Daoy (cell line): ENCODE results near the gene CTTNBP2. TPM values are rescaled to one million over a fixed set of nuclear protein-coding genes. Genes with fewer than 3 reads are reported as not detected.

ENCODE experiments used
- DNase-seq: peaks from one replicate; pipeline ENCODE4 v3.0.0-alpha.2; 2015; ENCODE audit warnings: low read depth
- total RNA-seq: library from RNA; depleted of rRNA; stranded (reverse); fragments of >200 nt; shearing (Covaris generic); gene quantifications from 2 replicates; pipeline ENCODE4 v1.2.3, GENCODE V29; 2014

CTTNBP2 gene
- total RNA-seq, 1 experiment from 2014 or later: 3.6 TPM

- no peak for DNase-seq
Measured at GRCh38 chr7:117790251-117790650, 83.0 kb downstream of the CTTNBP2 start.

- no peak for DNase-seq
Measured at GRCh38 chr7:117785431-117785830, 87.8 kb downstream of the CTTNBP2 start.

GRCh38 chr7:117784315-117784714 is 88.9 kb downstream of the CTTNBP2 start:
- no peak for DNase-seq

GRCh38 chr7:117782761-117783160 is 90.5 kb downstream of the CTTNBP2 start:
- no peak for DNase-seq

- DNase-seq: no peak
Measured at GRCh38 chr7:117781707-117782106, 91.5 kb downstream of the CTTNBP2 start.

- no peak for DNase-seq
Measured at GRCh38 chr7:117780832-117781231, 92.4 kb downstream of the CTTNBP2 start.

GRCh38 chr7:117777335-117778142 is 95.7 kb downstream of the CTTNBP2 start:
- DNase-seq: no peak

- DNase-seq: no peak
Measured at GRCh38 chr7:117776224-117776623, 97.0 kb downstream of the CTTNBP2 start.

- DNase-seq: no peak
Measured at GRCh38 chr7:117775801-117776200, 97.4 kb downstream of the CTTNBP2 start.

- no peak for DNase-seq
Measured at GRCh38 chr7:117774943-117775342, 98.3 kb downstream of the CTTNBP2 start.

GRCh38 chr7:117772421-117772820 is 100.8 kb downstream of the CTTNBP2 start:
- no peak for DNase-seq

- no peak for DNase-seq
Measured at GRCh38 chr7:117771756-117772155, 101.5 kb downstream of the CTTNBP2 start.

- no peak for DNase-seq
Measured at GRCh38 chr7:117769085-117769484, 104.2 kb downstream of the CTTNBP2 start.

- DNase-seq: no peak
Measured at GRCh38 chr7:117767951-117768350, 105.3 kb downstream of the CTTNBP2 start.

GRCh38 chr7:117766913-117767312 is 106.3 kb downstream of the CTTNBP2 start:
- no peak for DNase-seq

- DNase-seq: no peak
Measured at GRCh38 chr7:117764031-117764430, 109.2 kb downstream of the CTTNBP2 start.

GRCh38 chr7:117762055-117762454 is 111.2 kb downstream of the CTTNBP2 start:
- no peak for DNase-seq

GRCh38 chr7:117759950-117760640 is 113.1 kb downstream of the CTTNBP2 start:
- no peak for DNase-seq

- no peak for DNase-seq
Measured at GRCh38 chr7:117757440-117757839, 115.8 kb downstream of the CTTNBP2 start.

- no peak for DNase-seq
Measured at GRCh38 chr7:117756586-117757085, 116.6 kb downstream of the CTTNBP2 start.

GRCh38 chr7:117755136-117755535 is 118.1 kb downstream of the CTTNBP2 start:
- no peak for DNase-seq

GRCh38 chr7:117751775-117752174 is 121.5 kb downstream of the CTTNBP2 start:
- no peak for DNase-seq
